IPS DF 6.9 (cell line): Measurements from ENCODE around the gene BAK1.

Source experiments
- DNase-seq: peaks from one replicate; pipeline ENCODE4 v3.0.0-alpha.2; 2013; ENCODE audit warnings: low read depth, low spot score
- H3K27ac ChIP-seq: one replicate; pipeline ENCODE4 v1.5.1; 2013; ENCODE audit warnings: low read length, control low read depth
- H3K27me3 ChIP-seq: 2 replicates; pipeline ENCODE4 v1.6.1; 2013; ENCODE audit warnings: mild to moderate bottlenecking, low read length; ENCODE audit not compliant: control insufficient read depth, insufficient read depth
- H3K36me3 ChIP-seq: 2 replicates; pipeline ENCODE4 v1.6.1; 2013; ENCODE audit warnings: low read length; ENCODE audit not compliant: control insufficient read depth, insufficient read depth
- H3K4me1 ChIP-seq: 2 replicates; pipeline ENCODE4 v1.6.1; 2013; ENCODE audit warnings: low read length; ENCODE audit not compliant: control insufficient read depth, insufficient read depth
- H3K4me3 ChIP-seq: 2 replicates; pipeline ENCODE4 v1.5.1; 2013; ENCODE audit warnings: mild to moderate bottlenecking, low read length
- H3K9me3 ChIP-seq: 2 replicates; pipeline ENCODE4 v1.6.1; 2013; ENCODE audit warnings: low read length, inconsistent platforms; ENCODE audit not compliant: control insufficient read depth, insufficient read depth
- WGBS: extraction: QIAGEN DNeasy Blood & Tissue Kit; methylation state at CpG from one replicate; pipeline ENCODE4 v1.1.7; 2013; ENCODE audit warnings: mixed read lengths, missing lambda C conversion rate; ENCODE audit not compliant: insufficient read length, insufficient coverage; 5-methylcytosine and 5-hydroxymethylcytosine counted together

Gene BAK1

GRCh38 chr6:33579828-33580714, at the start of gene BAK1:
TSS of gene BAK1 (minus strand) at chr6:33580276. CDS start at chr6:33577604, 2,672 bp downstream.
- H3K27me3 ChIP-seq: no peaks in the 10 kb centered on the region
- H3K27ac ChIP-seq: no peak within 1 kb of the TSS
- no CpG with 5 or more reads among the region's 24 CpGs for WGBS
- DNase-seq: peak; percentile 66
- H3K36me3 ChIP-seq: peaks cover 16% of the 10 kb centered on the region
- H3K9me3 ChIP-seq: no peaks in the 10 kb centered on the region
- H3K4me1 ChIP-seq: peaks cover 2% of the 10 kb centered on the region
- H3K4me3 ChIP-seq: peak within 1 kb of the TSS; percentile 83

DNA sequence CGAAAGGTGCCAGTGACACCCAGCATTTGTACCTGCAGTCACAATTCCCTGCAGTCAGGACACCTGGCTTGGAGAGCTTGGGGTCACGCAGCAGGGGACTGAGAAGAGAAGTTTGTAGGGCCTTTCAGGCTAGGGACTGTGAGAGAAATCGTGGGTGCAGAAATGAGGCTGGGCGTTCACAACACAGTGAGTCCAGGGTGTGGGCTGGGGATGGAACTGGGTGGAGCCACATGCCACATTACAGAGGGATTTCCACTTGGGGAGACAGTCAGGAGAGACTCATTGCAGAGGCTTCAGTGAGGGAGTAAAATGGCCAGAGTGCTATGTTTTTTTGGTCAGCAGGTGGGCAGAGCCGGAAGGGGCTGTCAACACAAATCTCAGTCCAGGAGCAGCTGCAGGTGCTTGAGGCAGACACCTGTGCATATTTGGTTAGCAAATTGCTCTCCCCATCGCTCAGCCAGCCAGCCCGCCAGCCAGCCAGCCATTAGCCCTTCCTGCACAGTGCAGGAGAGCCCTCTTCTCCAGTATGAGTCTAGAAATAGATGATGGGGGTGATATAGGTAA, 48.4 kb upstream of the BAK1 start:
- H3K36me3 ChIP-seq: no peaks in the 10 kb centered on the region
- H3K27me3 ChIP-seq: no peaks in the 10 kb centered on the region
- no peak overlapping the region for H3K4me3 ChIP-seq
- DNase-seq: no peak
- H3K27ac ChIP-seq: no peak overlapping the region
- peaks cover 8% of the 10 kb centered on the region for H3K4me1 ChIP-seq
- H3K9me3 ChIP-seq: no peaks in the 10 kb centered on the region
- no CpG with 5 or more reads among the region's 7 CpGs for WGBS

GRCh38 chr6:33627876-33628275, 47.8 kb upstream of the BAK1 start:
- DNase-seq: no peak
- Histone ChIP-seq H3K4me3 (no peak overlapping the region), H3K27ac (no peak overlapping the region), H3K27me3 (no peaks in the 10 kb centered on the region), H3K4me1 (peaks cover 10% of the 10 kb centered on the region), H3K9me3 (no peaks in the 10 kb centered on the region), H3K36me3 (no peaks in the 10 kb centered on the region)
- no CpG with 5 or more reads among the region's 5 CpGs for WGBS

DNA sequence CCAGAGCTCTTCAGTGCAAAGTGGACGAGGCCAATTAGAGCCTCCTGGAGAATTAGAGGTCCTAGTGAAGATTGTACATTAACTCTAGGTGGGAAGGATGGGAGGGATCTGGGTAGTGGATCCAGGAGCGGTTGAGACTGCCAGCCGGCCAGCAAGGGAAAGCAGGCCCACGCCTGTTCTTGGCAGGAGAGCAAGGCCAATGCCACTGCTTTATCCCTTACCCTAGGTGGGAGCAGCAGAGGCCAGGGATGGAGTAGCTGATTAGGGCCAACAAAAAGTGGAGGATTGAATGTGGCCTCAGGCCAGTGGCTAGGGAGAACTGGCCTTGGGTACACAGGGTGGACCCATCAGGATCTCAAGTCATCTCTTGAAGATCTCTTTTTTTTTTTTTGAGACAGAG, 44.8 kb upstream of the BAK1 start:
- peaks cover 15% of the 10 kb centered on the region for H3K4me1 ChIP-seq
- no peak overlapping the region for H3K4me3 ChIP-seq
- H3K36me3 ChIP-seq: no peaks in the 10 kb centered on the region
- DNase-seq: no peak
- no peak overlapping the region for H3K27ac ChIP-seq
- no CpG with 5 or more reads among the region's 4 CpGs for WGBS
- no peaks in the 10 kb centered on the region for H3K9me3 ChIP-seq
- H3K27me3 ChIP-seq: no peaks in the 10 kb centered on the region

GRCh38 chr6:33623895-33624381, 43.9 kb upstream of the BAK1 start:
- Histone ChIP-seq H3K9me3 (no peaks in the 10 kb centered on the region), H3K4me3 (no peak overlapping the region), H3K4me1 (peaks cover 15% of the 10 kb centered on the region), H3K36me3 (no peaks in the 10 kb centered on the region), H3K27me3 (no peaks in the 10 kb centered on the region), H3K27ac (no peak overlapping the region)
- no CpG with 5 or more reads among the region's 6 CpGs for WGBS
- DNase-seq: no peak

DNA sequence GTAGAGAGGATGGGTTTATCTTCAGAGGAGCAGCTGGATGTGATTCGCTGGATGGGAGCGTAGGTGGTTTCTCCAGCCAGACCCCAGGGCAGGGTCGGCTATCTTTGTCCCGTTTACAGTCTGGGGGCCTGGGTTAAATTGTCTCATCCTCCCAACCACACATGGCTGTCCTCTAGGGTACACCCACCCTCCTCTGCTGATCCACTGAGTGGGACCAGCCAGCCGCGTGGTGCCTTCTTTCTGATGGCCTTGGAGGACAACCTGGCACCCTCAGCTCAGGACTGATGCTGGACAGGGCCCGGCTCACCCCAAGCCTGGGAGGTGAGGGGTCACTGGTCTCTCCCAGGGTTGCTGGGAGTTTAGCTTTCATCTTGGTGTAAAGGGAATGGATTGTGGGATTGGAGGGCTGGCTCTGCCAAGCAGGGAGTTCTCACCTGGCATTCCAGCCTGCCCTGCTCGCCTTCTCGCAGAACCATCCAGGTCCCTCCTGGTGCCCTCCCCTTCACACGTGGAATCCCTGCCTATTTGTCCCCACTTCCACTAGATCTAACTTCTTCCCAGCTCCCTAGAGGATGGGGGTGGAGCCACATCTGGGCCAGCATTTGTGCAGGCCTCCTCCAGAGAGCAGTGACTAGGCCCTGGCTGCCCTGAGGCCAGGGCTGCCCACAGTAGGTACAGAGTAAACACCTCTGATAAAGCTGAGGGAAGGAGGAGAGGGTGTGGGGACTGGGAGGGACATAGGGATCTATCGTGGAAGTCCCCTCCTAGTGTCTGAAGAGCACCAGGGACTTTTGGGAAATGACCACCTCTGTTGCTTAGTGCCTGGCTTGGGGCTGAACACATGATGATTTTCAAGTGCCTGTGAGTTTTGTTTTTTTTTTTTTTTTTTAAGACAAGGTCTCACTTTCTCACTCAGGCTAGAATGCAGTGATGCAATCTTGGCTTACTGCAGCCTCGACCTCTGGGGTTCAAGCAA, 42.7 kb upstream of the BAK1 start:
- Histone ChIP-seq H3K36me3 (no peaks in the 10 kb centered on the region), H3K27ac (no peak overlapping the region), H3K27me3 (no peaks in the 10 kb centered on the region), H3K4me3 (no peak overlapping the region; the same call in 1 of the 2 replicates), H3K4me1 (peaks cover 13% of the 10 kb centered on the region), H3K9me3 (no peaks in the 10 kb centered on the region)
- no peak for DNase-seq
- WGBS: no CpG with 5 or more reads among the region's 12 CpGs

DNA sequence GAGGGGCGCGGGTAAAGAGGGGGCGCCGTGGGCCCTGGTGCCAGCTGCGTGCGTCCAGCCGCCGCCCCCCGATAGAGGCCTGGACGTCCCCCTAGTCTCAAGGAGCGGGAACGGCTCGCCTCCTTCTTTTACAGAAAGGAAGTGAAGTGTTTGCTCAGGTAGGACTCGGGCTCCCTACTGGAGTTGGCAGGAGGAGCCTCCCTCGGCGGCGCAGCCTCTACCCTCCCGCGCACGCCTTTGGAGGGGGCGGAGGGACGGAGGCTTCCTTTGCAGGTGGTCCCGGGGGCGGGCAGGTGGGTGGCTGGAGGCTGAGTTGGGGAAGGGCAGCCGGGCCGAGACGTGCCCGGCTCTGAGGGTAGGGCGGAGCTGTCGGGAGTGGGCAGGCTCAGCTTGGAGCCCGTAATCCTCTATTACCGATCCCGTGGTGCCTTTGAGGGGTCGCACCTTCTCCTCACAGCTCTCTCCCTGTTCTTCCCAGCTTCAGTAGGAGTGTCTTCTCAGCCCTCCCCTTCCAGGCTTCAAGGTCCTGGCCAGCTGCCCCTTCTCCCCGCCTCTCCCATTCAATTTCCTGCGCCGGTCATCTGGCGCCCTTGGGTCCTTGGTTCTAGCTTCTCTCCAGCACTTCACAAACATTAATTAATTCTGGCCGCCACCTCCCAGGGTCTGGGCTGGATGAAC, 41.8 kb upstream of the BAK1 start:
- no peaks in the 10 kb centered on the region for H3K9me3 ChIP-seq
- H3K27ac ChIP-seq: no peak overlapping the region
- H3K27me3 ChIP-seq: no peaks in the 10 kb centered on the region
- peaks cover 10% of the 10 kb centered on the region for H3K4me1 ChIP-seq
- no CpG with 5 or more reads among the region's 39 CpGs for WGBS
- DNase-seq: no peak
- no peaks in the 10 kb centered on the region for H3K36me3 ChIP-seq
- peak overlapping the region; percentile 44 for H3K4me3 ChIP-seq

- DNase-seq: no peak
- Histone ChIP-seq H3K4me1 (peaks cover 10% of the 10 kb centered on the region), H3K36me3 (no peaks in the 10 kb centered on the region), H3K27ac (no peak within 1 kb of the TSS), H3K4me3 (peak within 1 kb of the TSS; percentile 44), H3K9me3 (no peaks in the 10 kb centered on the region), H3K27me3 (no peaks in the 10 kb centered on the region)
- no CpG with 5 or more reads among the region's 99 CpGs for WGBS
Observed at GRCh38 chr6:33620856-33621710, 41.0 kb upstream of the BAK1 start, which contains the start of gene ITPR3. TSS of gene ITPR3 (plus strand) at chr6:33621322. CDS start at chr6:33621603, 281 bp downstream.

DNA sequence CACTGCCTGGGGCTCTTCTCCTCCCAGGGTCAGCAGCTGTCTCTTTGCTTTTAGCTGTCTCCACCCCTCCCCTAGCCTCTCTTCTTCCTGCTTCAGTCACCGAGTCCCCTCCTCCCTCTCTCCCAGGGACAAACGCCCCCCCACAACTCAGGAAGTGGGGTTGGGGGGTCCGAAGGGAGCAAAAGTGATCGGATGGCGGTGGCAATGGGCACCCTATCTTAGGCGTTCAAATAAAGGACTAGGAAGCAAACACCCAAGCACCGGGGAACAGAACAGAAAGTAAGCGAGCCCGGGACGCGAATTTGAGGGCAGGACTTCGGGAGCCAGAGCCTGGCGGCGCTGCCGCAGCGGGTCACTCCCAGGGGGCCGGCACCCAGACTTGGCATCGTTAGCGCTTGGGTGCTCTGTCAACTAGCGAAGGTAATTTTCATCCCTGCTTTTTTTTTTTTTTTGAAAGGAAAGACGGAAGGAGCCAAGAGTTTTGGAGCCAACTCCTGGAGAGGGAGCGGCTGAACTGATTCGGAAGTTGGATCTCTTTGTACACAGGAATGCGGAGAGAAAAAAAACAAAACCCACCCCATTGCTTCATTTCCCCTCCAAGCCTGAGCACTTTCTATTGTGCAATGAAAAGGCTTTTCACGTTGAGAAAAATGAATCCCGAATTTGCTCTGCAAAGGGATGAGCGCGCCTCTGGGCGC, 40.2 kb upstream of the BAK1 start:
- no peak overlapping the region for H3K27ac ChIP-seq
- no peaks in the 10 kb centered on the region for H3K27me3 ChIP-seq
- H3K4me1 ChIP-seq: peaks cover 10% of the 10 kb centered on the region
- H3K36me3 ChIP-seq: no peaks in the 10 kb centered on the region
- H3K9me3 ChIP-seq: no peaks in the 10 kb centered on the region
- no CpG with 5 or more reads among the region's 29 CpGs for WGBS
- peak overlapping the region; percentile 44; the same call in 1 of the 2 replicates for H3K4me3 ChIP-seq
- no peak for DNase-seq
